ENCODE measurements around the gene EIPR1. TPM values are rescaled to one million over a fixed set of nuclear protein-coding genes. Genes with fewer than 3 reads are reported as not detected.

EIPR1 gene
- 77.2 and 92.6 TPM in 2 replicates for total RNA-seq (2014; rRNA removed; shearing (Covaris generic); ENCODE audit: low replicate concordance)

DNA sequence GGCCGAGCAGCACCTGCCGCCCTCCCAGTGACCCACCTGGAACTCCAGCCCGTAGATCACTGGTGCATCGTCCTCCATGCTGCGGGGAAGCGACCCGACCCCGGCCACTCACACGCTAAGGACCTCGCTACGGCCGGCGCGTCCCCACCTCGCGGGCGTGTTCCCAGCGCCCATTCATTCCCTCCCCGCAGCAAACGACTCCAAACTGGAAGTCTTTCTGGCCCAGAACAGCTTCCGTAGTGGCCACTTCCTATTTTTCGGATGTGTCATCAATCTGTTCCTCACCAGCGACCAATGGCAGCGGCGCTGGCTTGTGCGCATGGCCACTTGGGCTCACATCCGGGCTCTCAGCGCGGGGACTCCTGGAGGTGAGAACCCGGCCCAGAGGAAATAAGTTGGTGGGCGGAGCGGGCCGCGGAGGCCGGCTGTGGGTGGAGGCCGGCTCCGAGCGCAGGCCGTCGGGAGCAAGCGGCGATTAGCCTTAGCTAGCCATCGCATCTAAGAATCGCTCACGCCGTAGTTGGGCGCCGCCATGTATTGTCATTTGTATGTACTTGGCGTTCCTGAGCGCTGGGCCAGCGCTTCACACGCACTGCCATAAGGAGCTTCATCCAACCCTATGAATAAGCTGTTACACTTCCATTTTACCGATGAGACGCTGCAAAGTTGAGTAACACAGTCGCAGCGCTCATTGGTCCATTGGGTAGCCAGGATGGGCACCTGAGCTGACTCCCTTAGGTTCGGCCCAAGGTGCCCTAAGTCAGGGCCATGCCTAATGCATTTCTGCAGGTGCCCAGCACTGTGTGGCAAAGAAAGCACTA lies at the start of gene EIPR1:
EIPR1 (minus strand) TSS at position 207 of the 821 bp plus-strand sequence; CDS start at position 78, 129 bp downstream.
- in situ Hi-C loops (cut with HindIII; ENCODE audit: low pct_unique_long_range_greater_than_20kb, low sequenced_read_pairs): no loop called here
- peak; percentile 98 for DNase-seq (ENCODE audit: low read depth)

GRCh38 chr2:3427272-3427671 lies 49.7 kb upstream of the EIPR1 start:
- no peak for DNase-seq (ENCODE audit: low read depth)
- in situ Hi-C loops (cut with HindIII; ENCODE audit: low pct_unique_long_range_greater_than_20kb, low sequenced_read_pairs): no loop called here

GRCh38 chr2:3426615-3427014 lies 49.0 kb upstream of the EIPR1 start:
- in situ Hi-C loops (cut with HindIII; ENCODE audit: low pct_unique_long_range_greater_than_20kb, low sequenced_read_pairs): no loop called here
- DNase-seq (ENCODE audit: low read depth): no peak

DNA sequence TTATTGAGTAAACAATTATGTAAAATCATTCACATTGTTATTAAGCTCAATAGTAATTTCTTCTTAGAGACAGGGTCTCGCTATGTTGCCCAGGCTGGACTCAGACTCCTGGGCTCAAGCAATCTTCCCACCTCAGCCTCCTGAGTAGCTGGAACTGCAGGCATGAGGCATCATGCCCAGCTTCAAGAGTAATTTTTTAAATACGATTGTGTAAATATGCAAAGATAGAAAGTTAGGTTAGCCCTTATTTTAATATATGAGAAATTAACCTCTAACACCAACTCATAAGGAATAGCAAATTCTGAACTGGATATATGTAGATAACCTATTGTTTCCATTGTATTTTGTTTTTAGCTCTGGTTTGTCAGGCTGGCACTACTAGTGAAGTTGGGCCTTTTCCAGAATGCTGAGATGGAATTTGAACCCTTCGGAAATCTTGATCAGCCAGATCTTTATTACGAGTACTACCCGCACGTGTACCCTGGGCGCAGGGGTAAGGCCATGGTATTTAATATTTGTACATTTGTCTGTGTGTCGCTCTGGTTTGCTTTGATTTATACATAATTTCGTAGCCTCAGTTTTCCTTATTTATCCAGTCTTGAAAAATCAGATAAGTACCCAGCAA lies 46.7 kb upstream of the EIPR1 start:
- DNase-seq (ENCODE audit: low read depth): no peak
- in situ Hi-C loops (cut with HindIII; ENCODE audit: low pct_unique_long_range_greater_than_20kb, low sequenced_read_pairs): no loop called here

GRCh38 chr2:3423492-3424170 lies 46.0 kb upstream of the EIPR1 start:
- peak; percentile 44 for DNase-seq (ENCODE audit: low read depth)
- in situ Hi-C loops (cut with HindIII; ENCODE audit: low pct_unique_long_range_greater_than_20kb, low sequenced_read_pairs): no loop called here

GRCh38 chr2:3422161-3422779 lies 44.7 kb upstream of the EIPR1 start:
- DNase-seq (ENCODE audit: low read depth): no peak
- in situ Hi-C loops (cut with HindIII; ENCODE audit: low pct_unique_long_range_greater_than_20kb, low sequenced_read_pairs): no loop called here

- DNase-seq (ENCODE audit: low read depth): no peak
- in situ Hi-C loops (cut with HindIII; ENCODE audit: low pct_unique_long_range_greater_than_20kb, low sequenced_read_pairs): no loop called here
These were observed 44.0 kb upstream of the EIPR1 start for GRCh38 chr2:3421580-3421979.

- in situ Hi-C loops (cut with HindIII; ENCODE audit: low pct_unique_long_range_greater_than_20kb, low sequenced_read_pairs): no loop called here
- no peak for DNase-seq (ENCODE audit: low read depth)
These were observed 43.3 kb upstream of the EIPR1 start for GRCh38 chr2:3420769-3421397.

DNA sequence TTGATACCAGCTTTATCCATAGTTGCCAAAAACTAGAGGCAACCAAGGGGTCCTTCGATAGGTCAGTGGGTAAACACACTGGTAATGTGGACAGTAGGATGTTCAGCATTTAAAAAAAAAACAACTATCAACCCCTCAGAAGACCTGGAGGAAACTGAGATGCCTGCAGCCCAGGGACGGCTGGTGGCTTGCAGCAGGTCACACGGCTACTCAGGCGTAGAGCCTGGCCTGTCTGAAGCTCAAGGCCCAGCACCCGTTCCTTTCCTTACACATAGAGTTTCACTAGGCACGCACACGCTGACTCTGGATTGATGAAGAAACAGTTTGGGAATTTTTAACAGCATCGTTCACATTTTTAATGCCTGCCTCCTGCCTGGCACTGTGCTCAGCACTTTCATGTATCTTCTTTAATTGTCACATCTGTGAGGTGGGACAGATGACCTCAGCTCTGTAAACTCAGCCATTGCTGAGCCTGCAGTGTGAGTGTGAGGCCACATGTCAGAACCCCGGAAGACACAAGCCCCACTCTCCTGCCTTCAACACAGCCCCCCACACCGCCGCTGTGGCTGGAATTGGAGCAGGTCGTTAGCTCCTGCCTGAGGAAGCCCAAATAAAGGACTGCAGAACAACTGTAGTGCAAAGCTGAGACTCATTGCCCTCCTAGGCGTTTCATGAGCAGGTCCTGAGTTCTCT lies 42.6 kb upstream of the EIPR1 start:
- DNase-seq (ENCODE audit: low read depth): no peak
- in situ Hi-C loops (cut with HindIII; ENCODE audit: low pct_unique_long_range_greater_than_20kb, low sequenced_read_pairs): no loop called here

DNA sequence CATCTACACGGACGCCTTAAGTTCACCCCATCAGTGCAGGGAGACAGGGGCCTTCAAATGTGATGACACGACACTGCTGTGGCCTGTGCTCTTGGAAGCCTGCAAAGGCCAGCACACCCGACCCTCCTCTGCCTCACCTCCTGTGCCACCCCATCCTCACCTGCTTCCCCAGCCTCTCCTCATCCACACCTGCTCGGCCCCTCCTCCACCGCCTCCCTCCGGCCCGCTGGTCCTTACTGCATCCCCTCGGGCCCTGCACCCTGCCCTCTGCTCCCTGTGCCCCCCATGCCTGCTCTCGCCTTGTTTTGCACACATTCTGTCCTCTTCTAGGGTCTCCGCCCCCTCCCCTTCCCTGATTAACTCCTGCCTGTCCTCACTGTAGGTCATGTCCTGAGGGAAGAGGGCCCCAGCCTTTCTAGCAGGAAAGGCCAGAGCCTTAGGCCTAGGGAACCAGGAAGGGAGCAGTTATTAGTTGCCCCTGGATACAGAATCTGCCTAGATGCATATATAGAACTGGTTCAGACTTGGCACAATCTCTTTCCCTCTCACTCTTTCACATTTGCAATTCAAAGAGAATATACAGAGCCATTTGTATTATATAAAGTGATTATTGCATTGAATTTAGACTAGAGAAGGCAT lies 41.3 kb upstream of the EIPR1 start:
- in situ Hi-C loops (cut with HindIII; ENCODE audit: low pct_unique_long_range_greater_than_20kb, low sequenced_read_pairs): no loop called here
- no peak for DNase-seq (ENCODE audit: low read depth)

DNA sequence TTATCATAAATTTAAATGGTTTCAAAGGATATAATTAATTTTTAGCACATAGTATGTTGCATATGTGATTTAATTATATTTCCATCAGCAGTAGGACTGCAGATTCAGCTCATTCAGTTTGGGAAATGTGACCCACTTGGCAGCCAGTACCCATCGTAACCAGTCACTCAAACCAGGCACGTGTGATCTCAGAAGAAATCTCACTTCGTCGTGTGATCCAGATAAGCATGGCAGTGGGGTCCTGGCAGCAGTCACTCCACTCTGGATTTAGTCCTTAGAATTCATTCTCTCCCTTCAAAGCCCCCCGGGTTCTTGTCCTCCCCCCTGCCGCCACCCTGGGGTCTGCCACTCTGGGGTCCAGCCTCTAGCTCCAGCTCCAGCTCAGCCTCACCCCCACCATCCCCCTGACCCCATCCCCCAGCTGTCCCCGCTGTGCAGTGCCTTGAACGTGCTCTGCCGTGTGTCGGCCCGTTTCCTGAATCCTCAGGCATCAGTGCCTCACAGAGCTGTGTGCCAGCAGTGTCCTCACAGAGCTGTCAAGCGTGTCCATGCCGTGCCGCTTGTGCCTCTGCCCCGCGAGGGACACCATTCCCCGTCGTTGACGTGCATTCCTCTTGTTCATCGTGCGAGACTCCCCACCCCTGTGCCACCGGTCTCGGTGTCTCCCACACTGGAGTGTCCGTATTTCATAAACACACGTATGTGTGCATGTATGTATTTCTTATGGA lies 36.7 kb upstream of the EIPR1 start:
- in situ Hi-C loops (cut with HindIII; ENCODE audit: low pct_unique_long_range_greater_than_20kb, low sequenced_read_pairs): no loop called here
- DNase-seq (ENCODE audit: low read depth): peak; percentile 49

GRCh38 chr2:3413697-3414096 lies 36.1 kb upstream of the EIPR1 start:
- DNase-seq (ENCODE audit: low read depth): no peak
- in situ Hi-C loops (cut with HindIII; ENCODE audit: low pct_unique_long_range_greater_than_20kb, low sequenced_read_pairs): no loop called here

DNA sequence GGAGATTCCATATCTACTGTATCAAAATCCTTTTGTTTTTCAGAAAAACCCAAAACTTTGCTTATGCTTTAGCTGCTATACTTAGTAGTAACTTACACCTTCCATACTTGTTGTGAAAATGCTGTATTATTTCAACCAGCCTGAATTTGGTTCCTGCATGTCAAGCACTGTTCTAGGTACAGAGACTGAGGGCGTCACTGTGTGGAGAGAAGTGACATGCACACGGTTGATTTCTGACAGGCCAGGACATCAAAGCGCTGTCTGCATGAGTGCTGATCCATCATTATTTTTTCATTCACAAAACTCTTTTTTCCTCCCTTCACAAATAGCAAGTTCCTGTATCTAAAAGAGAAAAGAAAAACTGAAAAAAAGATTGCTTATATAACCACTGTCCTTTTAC lies 33.5 kb upstream of the EIPR1 start:
- no peak for DNase-seq (ENCODE audit: low read depth)
- in situ Hi-C loops (cut with HindIII; ENCODE audit: low pct_unique_long_range_greater_than_20kb, low sequenced_read_pairs): no loop called here

GRCh38 chr2:3409627-3410170 lies 32.1 kb upstream of the EIPR1 start:
- in situ Hi-C loops (cut with HindIII; ENCODE audit: low pct_unique_long_range_greater_than_20kb, low sequenced_read_pairs): no loop called here
- DNase-seq (ENCODE audit: low read depth): no peak

DNA sequence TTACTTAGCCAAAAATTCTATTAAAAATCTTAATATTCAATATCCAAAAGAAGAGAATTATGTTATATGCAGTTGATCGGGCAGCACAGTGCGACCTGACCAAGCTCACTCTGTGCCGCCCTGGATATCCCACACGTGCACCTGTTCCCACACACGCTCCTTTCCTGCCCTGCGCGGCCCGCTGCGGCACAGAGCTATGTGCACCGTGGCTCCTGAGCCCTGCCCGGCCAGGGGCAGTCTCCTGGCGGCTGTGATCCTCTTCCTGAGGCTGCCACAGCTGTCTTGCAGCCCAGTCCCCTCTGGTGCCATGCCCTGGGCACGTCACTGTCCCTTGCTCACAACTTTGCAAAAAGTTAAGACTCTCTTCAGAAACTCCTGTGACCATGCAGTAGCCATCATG lies 31.2 kb upstream of the EIPR1 start:
- DNase-seq (ENCODE audit: low read depth): no peak
- in situ Hi-C loops (cut with HindIII; ENCODE audit: low pct_unique_long_range_greater_than_20kb, low sequenced_read_pairs): no loop called here

DNA sequence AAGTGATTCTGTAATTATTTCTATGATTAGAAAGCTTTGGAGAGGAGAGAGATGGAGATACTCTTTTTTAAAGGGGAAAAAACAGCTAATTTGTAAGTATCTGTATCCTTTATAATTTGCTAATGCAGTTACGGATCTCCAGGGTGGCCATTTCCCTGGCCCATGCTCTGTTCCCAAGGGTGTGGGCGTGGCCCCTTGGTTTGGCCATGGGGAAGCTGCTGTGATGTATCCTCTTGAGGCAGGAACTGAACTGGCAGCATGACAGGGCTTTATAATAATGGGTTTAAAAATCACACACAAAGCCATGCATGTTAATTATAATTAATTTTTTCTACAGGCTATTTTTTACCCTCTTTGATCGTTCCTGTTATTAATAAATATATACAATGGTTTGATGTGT lies 28.9 kb upstream of the EIPR1 start:
- in situ Hi-C loops (cut with HindIII; ENCODE audit: low pct_unique_long_range_greater_than_20kb, low sequenced_read_pairs): no loop called here
- no peak for DNase-seq (ENCODE audit: low read depth)

DNA sequence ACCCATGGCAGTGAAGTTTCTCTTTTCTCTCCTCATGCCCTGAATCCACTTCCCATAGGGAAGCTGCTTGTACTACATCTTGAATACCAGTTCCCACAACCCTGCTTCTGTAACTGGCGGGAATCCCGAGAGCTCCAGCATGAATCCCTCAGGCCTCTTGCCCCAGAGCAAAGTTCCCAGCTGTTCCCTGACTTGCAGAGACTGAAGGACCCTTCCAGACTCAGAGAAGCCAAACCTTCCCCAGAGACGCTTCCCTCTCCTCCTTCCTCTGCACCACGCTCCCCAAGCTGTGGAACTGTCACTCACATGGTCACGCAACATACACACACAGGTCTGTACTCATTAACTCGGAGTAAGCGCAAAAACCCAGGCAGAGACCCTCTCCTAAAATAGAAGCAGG lies 28.3 kb upstream of the EIPR1 start:
- no peak for DNase-seq (ENCODE audit: low read depth)
- in situ Hi-C loops (cut with HindIII; ENCODE audit: low pct_unique_long_range_greater_than_20kb, low sequenced_read_pairs): no loop called here

All from Caki2 (cell line).